GM21381 (cell line): ENCODE data around the gene ARL8B.
A peak's percentile ranks its signal among the peaks of the same experiment; 100 is the strongest.

Source experiments
- ATAC-seq: cut with Tn5 transposase; IDR thresholded peaks from one replicate; pipeline ENCODE4 v1.9.1; 2021; ENCODE audit warnings: mild to moderate bottlenecking, moderate library complexity; ENCODE audit not compliant: unreplicated experiment

ARL8B gene

GRCh38 chr3:5186089-5186857 is 64.2 kb downstream of the ARL8B start:
- no peak for ATAC-seq

- no peak for ATAC-seq
These were observed 64.7 kb downstream of the ARL8B start for GRCh38 chr3:5186858-5187155.

- peak; percentile 82 for ATAC-seq
These were observed 65.2 kb downstream of the ARL8B start, which contains the start of gene EDEM1 for GRCh38 chr3:5187156-5187919. Gene EDEM1 (plus strand): TSS chr3:5187707. CDS start chr3:5187806, 99 bp downstream.

GRCh38 chr3:5187920-5188418 is 65.9 kb downstream of the ARL8B start:
- ATAC-seq, result peak; percentile 16

GRCh38 chr3:5188419-5189221 is 66.5 kb downstream of the ARL8B start:
- no peak for ATAC-seq

GRCh38 chr3:5190147-5190791 is 68.2 kb downstream of the ARL8B start:
- no peak for ATAC-seq

- no peak for ATAC-seq
These were observed 69.6 kb downstream of the ARL8B start for GRCh38 chr3:5191555-5192304.

- no peak for ATAC-seq
These were observed 70.7 kb downstream of the ARL8B start for GRCh38 chr3:5192571-5193365.

- ATAC-seq, result no peak
These were observed 72.2 kb downstream of the ARL8B start for GRCh38 chr3:5194341-5194740.

GRCh38 chr3:5194801-5195509 is 72.9 kb downstream of the ARL8B start:
- peak; percentile 39 for ATAC-seq

- no peak for ATAC-seq
These were observed 73.5 kb downstream of the ARL8B start for GRCh38 chr3:5195605-5196004.

GRCh38 chr3:5197022-5197421 is 74.9 kb downstream of the ARL8B start:
- no peak for ATAC-seq

- peak; percentile 61 for ATAC-seq
These were observed 75.6 kb downstream of the ARL8B start for GRCh38 chr3:5197470-5198312.

GRCh38 chr3:5198313-5198677 is 76.2 kb downstream of the ARL8B start:
- no peak for ATAC-seq

GRCh38 chr3:5198986-5199731 is 77.1 kb downstream of the ARL8B start:
- peak; percentile 32 for ATAC-seq

GRCh38 chr3:5201536-5201935 is 79.4 kb downstream of the ARL8B start:
- no peak for ATAC-seq

- no peak for ATAC-seq
These were observed 80.1 kb downstream of the ARL8B start for GRCh38 chr3:5202222-5202621.
